RWPE1 (cell line): ENCODE data around the gene PHACTR3.

Experiments
- CTCF ChIA-PET: fragments of 350-600 bp; sonication (Branson Sonifier 250); formaldehyde crosslinking; extraction: SDS; loops from one replicate; lab custom pipeline; 2021; lab: Yijun Ruan, JAX
- POLR2A ChIA-PET: fragments of 400-600 bp; formaldehyde crosslinking; extraction: SDS; loops from one replicate; lab custom pipeline; 2020; ENCODE audit warnings: antibody characterized with exemption; ENCODE audit not compliant: low non-redundant PET; lab: Yijun Ruan, JAX
- DNase-seq: peaks from one replicate; pipeline ENCODE4 v3.0.0; 2012; ENCODE audit warnings: low spot score
- H3K27ac ChIP-seq: fragments of 450-650 bp; 2 replicates; pipeline ENCODE4 v1.5.1; 2017
- CTCF ChIP-seq: fragments of 450-650 bp; conservative IDR thresholded peaks from 2 replicates; pipeline ENCODE4 v1.5.1; 2017; ENCODE audit warnings: low read depth, mild to moderate bottlenecking

PHACTR3 gene

GRCh38 chr20:59738851-59739250 lies 134.5 kb downstream of the PHACTR3 start:
- DNase-seq, result no peak
- TF ChIP-seq CTCF, result no peak
- CTCF ChIA-PET, result no interaction called here

GRCh38 chr20:59740621-59741020 lies 136.3 kb downstream of the PHACTR3 start:
- DNase-seq, result no peak
- TF ChIP-seq CTCF, result no peak
- H3K27ac ChIP-seq, result no peak overlapping the region
- ChIA-PET POLR2A (no interaction called here), CTCF (interaction anchor here (0.5 to 0.8 kb wide), 2 partner anchors 132 to 169 kb away, joined by 3 read pairs; no protein-coding TSS in a partner anchor)

More at GRCh38 chr20:59738851-59739250, 134.5 kb downstream of the PHACTR3 start:
- H3K27ac ChIP-seq, result no peak overlapping the region
- POLR2A ChIA-PET, result no interaction called here

- CTCF ChIA-PET, result no interaction called here
- POLR2A ChIA-PET, result no interaction called here
- no peak for DNase-seq
- no peak overlapping the region for H3K27ac ChIP-seq
- TF ChIP-seq CTCF, result no peak
These were observed 136.7 kb downstream of the PHACTR3 start for GRCh38 chr20:59741073-59741472.

- ChIA-PET POLR2A (no interaction called here), CTCF (interaction anchor here (0.6 kb wide), 1 partner anchor 19 kb away, joined by 3 read pairs; no protein-coding TSS in a partner anchor)
- H3K27ac ChIP-seq, result no peak overlapping the region
- no peak for TF ChIP-seq CTCF
- DNase-seq, result no peak
These were observed 138.2 kb downstream of the PHACTR3 start for GRCh38 chr20:59742351-59743095.

GRCh38 chr20:59743308-59743707 lies 139.0 kb downstream of the PHACTR3 start:
- H3K27ac ChIP-seq, result no peak overlapping the region
- ChIA-PET POLR2A (no interaction called here), CTCF (no interaction called here)
- TF ChIP-seq CTCF, result no peak
- DNase-seq, result no peak

- peak; percentile 48 for DNase-seq
- H3K27ac ChIP-seq, result no peak overlapping the region
- CTCF ChIA-PET, result interaction anchor here (1.0 to 1.1 kb wide), 2 partner anchors 146 to 173 kb away, joined by 3 to 4 read pairs; no protein-coding TSS in a partner anchor
- POLR2A ChIA-PET, result no interaction called here
- no peak for TF ChIP-seq CTCF
These were observed 139.6 kb downstream of the PHACTR3 start for GRCh38 chr20:59743767-59744485.
